T-helper 2 cell treated with Interferon-gamma antibody and Interleukin-4, amounts not matched to agents 100 ng/mL and 5 ng/mL, for 36 hours (primary cell): ENCODE data around the gene EPS15. TPM values are rescaled to one million over a fixed set of nuclear protein-coding genes. Genes with fewer than 3 reads are reported as not detected.
"Not testable (repeated sequence)": the region's sequence is repeated elsewhere in the genome, so short reads cannot be mapped to it uniquely, and the experiment has no call there.

Source experiments
- intact Hi-C: fragments of 100-400 bp; cut with micrococcal nuclease; formaldehyde crosslinking; loops from one replicate; pipeline ENCODE4 v1.15.1; 2023
- total RNA-seq: library from RNA; stranded (reverse); gene quantifications from 2 replicates; pipeline ENCODE4 v1.2.3, GENCODE V29; 2022

EPS15 gene
- total RNA-seq, 1 donor from 2014 or later = 56.3 TPM

GRCh38 chr1:51515982-51516648, 3.0 kb downstream of the EPS15 start:
- intact Hi-C loops = loop anchor here (5.0 to 10.0 kb wide), 4 partner anchors 79 to 549 kb away; partner anchors contain the start of genes NRDC and RNF11

- intact Hi-C loops = loop anchor here (5.0 to 10.0 kb wide), 4 partner anchors 78 to 548 kb away; partner anchors contain the start of genes NRDC and RNF11
These were observed 3.6 kb downstream of the EPS15 start for GRCh38 chr1:51515312-51515960.

GRCh38 chr1:51514733-51515132, 4.3 kb downstream of the EPS15 start:
- intact Hi-C loops = loop anchor here (5.0 to 10.0 kb wide), 4 partner anchors 77 to 547 kb away; partner anchors contain the start of genes NRDC and RNF11

- intact Hi-C loops = loop anchor here (10.0 kb wide), 1 partner anchor 278 kb away; the partner anchor contains the start of gene RNF11
These were observed 6.5 kb downstream of the EPS15 start for GRCh38 chr1:51512606-51513005.

GRCh38 chr1:51512120-51512519, 6.9 kb downstream of the EPS15 start:
- intact Hi-C loops = loop anchor here (10.0 kb wide), 1 partner anchor 277 kb away; the partner anchor contains the start of gene RNF11

GRCh38 chr1:51509773-51510172, 9.3 kb downstream of the EPS15 start:
- intact Hi-C loops = loop anchor here (10.0 kb wide), 1 partner anchor 275 kb away; the partner anchor contains the start of gene RNF11

GRCh38 chr1:51506537-51506936, 12.5 kb downstream of the EPS15 start:
- intact Hi-C loops = no loop called here

GRCh38 chr1:51504806-51505525, 14.1 kb downstream of the EPS15 start:
- intact Hi-C loops = no loop called here

GRCh38 chr1:51501218-51501630, 17.8 kb downstream of the EPS15 start:
- intact Hi-C loops = not testable (repeated sequence)

GRCh38 chr1:51499694-51500093, 19.4 kb downstream of the EPS15 start:
- intact Hi-C loops = no loop called here

GRCh38 chr1:51498924-51499323, 20.1 kb downstream of the EPS15 start:
- intact Hi-C loops = no loop called here

- intact Hi-C loops = no loop called here
These were observed 21.7 kb downstream of the EPS15 start for GRCh38 chr1:51497340-51497739.

GRCh38 chr1:51494138-51494830, 24.8 kb downstream of the EPS15 start:
- intact Hi-C loops = no loop called here

GRCh38 chr1:51491166-51491981, 27.7 kb downstream of the EPS15 start:
- intact Hi-C loops = no loop called here

- intact Hi-C loops = no loop called here
These were observed 29.6 kb downstream of the EPS15 start for GRCh38 chr1:51489472-51489871.

GRCh38 chr1:51488372-51489050, 30.6 kb downstream of the EPS15 start:
- intact Hi-C loops = no loop called here

GRCh38 chr1:51487628-51488027, 31.4 kb downstream of the EPS15 start:
- intact Hi-C loops = no loop called here

- intact Hi-C loops = no loop called here
These were observed 34.5 kb downstream of the EPS15 start for GRCh38 chr1:51484591-51484990.

GRCh38 chr1:51482881-51483280, 36.2 kb downstream of the EPS15 start:
- intact Hi-C loops = no loop called here
